IMR-90 (cell line): ENCODE results near the gene LLGL2. TPM values are rescaled to one million over a fixed set of nuclear protein-coding genes. Genes with fewer than 3 reads are reported as not detected.

Experiments used
- ATAC-seq: fragments of 200-7000 bp; cut with Tn5 transposase; 2 replicates; pipeline ENCODE4 v1.9.1; 2020; ENCODE audit warnings: low read depth, mild to moderate bottlenecking, moderate library complexity
- BruUV-seq: library from RNA; stranded (reverse); fragments of 400-500 nt; replicated peaks from 2 replicates; lab custom pipeline; 2021; lab: Mats Ljungman, UMichigan
- CTCF ChIA-PET: fragments of 300-600 bp; formaldehyde crosslinking; extraction: SDS; loops from one replicate; lab custom pipeline; 2021; ENCODE audit warnings: antibody characterized with exemption; lab: Yijun Ruan, JAX
- POLR2A ChIA-PET: fragments of 300-600 bp; sonication (Branson Sonifier 250); formaldehyde crosslinking; loops from one replicate; lab custom pipeline; 2022; ENCODE audit warnings: antibody characterized with exemption; ENCODE audit not compliant: unreplicated experiment; lab: Charles Lee
- DNase-seq: peaks from one replicate; pipeline ENCODE4 v3.0.0; 2013
- H2AFZ ChIP-seq: replicated peaks from 2 replicates; pipeline ENCODE3; 2013; ENCODE audit warnings: low read length, mild to moderate bottlenecking; ENCODE audit not compliant: poor library complexity
- H2AK5ac ChIP-seq: 2 replicates; pipeline ENCODE4 v1.6.1; 2013; ENCODE audit warnings: low read depth, low read length, inconsistent platforms
- H2AK9ac ChIP-seq: replicated peaks from 2 replicates; pipeline ENCODE3; 2013; ENCODE audit warnings: mild to moderate bottlenecking, low read depth, low read length, moderate library complexity; ENCODE audit not compliant: poor library complexity
- H2BK120ac ChIP-seq: 2 replicates; pipeline ENCODE4 v1.6.1; 2013; ENCODE audit warnings: low read depth, low read length, inconsistent platforms
- H2BK15ac ChIP-seq: 3 replicates; pipeline ENCODE4 v1.6.1; 2013; ENCODE audit warnings: low read depth, low read length, inconsistent platforms
- H2BK20ac ChIP-seq: 2 replicates; pipeline ENCODE4 v1.6.1; 2013; ENCODE audit warnings: low read depth, mild to moderate bottlenecking, inconsistent platforms, low read length, moderate library complexity
- H2BK5ac ChIP-seq: 2 replicates; pipeline ENCODE4 v1.6.1; 2013; ENCODE audit warnings: mild to moderate bottlenecking, low read depth, low read length, inconsistent platforms; ENCODE audit not compliant: poor library complexity, severe bottlenecking
- H3K14ac ChIP-seq: replicated peaks from 2 replicates; pipeline ENCODE4 v1.6.1; 2013; ENCODE audit warnings: low read depth, low read length, inconsistent platforms
- H3K18ac ChIP-seq: 2 replicates; pipeline ENCODE4 v1.6.1; 2013; ENCODE audit warnings: low read depth, low read length, control low read depth
- H3K23ac ChIP-seq: 2 replicates; pipeline ENCODE4 v1.6.1; 2013; ENCODE audit warnings: low read depth, low read length, inconsistent platforms
- H3K27ac ChIP-seq: 2 replicates; pipeline ENCODE4 v1.5.1; 2013; ENCODE audit warnings: mild to moderate bottlenecking, control low read depth, low read length; ENCODE audit not compliant: insufficient read depth
- H3K27me3 ChIP-seq: 2 replicates; pipeline ENCODE4 v1.6.1; 2013; ENCODE audit warnings: low read length; ENCODE audit not compliant: control insufficient read depth, insufficient read depth
- H3K36me3 ChIP-seq: 2 replicates; pipeline ENCODE4 v1.6.1; 2013; ENCODE audit warnings: low read length, mixed read lengths; ENCODE audit not compliant: control insufficient read depth, insufficient read depth
- H3K4ac ChIP-seq: 2 replicates; pipeline ENCODE4 v1.6.1; 2013; ENCODE audit warnings: low read depth, low read length, inconsistent platforms
- H3K4me1 ChIP-seq: 2 replicates; pipeline ENCODE4 v1.6.1; 2013; ENCODE audit warnings: low read length, mixed read lengths; ENCODE audit not compliant: control insufficient read depth, insufficient read depth
- H3K4me2 ChIP-seq: 2 replicates; pipeline ENCODE4 v1.6.1; 2013; ENCODE audit warnings: low read depth, mild to moderate bottlenecking, control low read depth, low read length, moderate library complexity
- H3K4me3 ChIP-seq: 2 replicates; pipeline ENCODE4 v1.5.1; 2013; ENCODE audit warnings: low read depth, mild to moderate bottlenecking, control low read depth, low read length, moderate library complexity; ENCODE audit not compliant: insufficient read depth
- H3K56ac ChIP-seq: 2 replicates; pipeline ENCODE4 v1.6.1; 2013; ENCODE audit warnings: low read length, inconsistent platforms; ENCODE audit not compliant: insufficient read depth; ENCODE audit errors: extremely low read depth
- H3K79me1 ChIP-seq, 2 experiments: 2 replicates each; pipeline ENCODE4 v1.6.1; 2013; ENCODE audit warnings: low read length in 2 of 2, inconsistent platforms in 1 of 2, low read depth in 1 of 2
- H3K9ac ChIP-seq: 2 replicates; pipeline ENCODE4 v1.6.1; 2013; ENCODE audit warnings: low read depth, low read length, control low read depth
- H3K9me1 ChIP-seq: 2 replicates; pipeline ENCODE4 v1.6.1; 2013; ENCODE audit warnings: low read length, inconsistent platforms; ENCODE audit not compliant: insufficient read depth
- H3K9me3 ChIP-seq: 2 replicates; pipeline ENCODE4 v1.6.1; 2013; ENCODE audit warnings: low read length; ENCODE audit not compliant: control insufficient read depth, insufficient read depth
- H4K20me1 ChIP-seq: 2 replicates; pipeline ENCODE4 v1.6.1; 2013; ENCODE audit warnings: low read length, inconsistent platforms; ENCODE audit not compliant: insufficient read depth
- H4K5ac ChIP-seq: 2 replicates; pipeline ENCODE4 v1.6.1; 2013; ENCODE audit warnings: mild to moderate bottlenecking, low read depth, low read length, control low read depth
- H4K8ac ChIP-seq, 2 experiments: 2 replicates each; pipeline ENCODE4 v1.6.1; 2013; ENCODE audit warnings: low read depth in 2 of 2, low read length in 2 of 2, control low read depth in 1 of 2, inconsistent platforms in 1 of 2
- H4K91ac ChIP-seq: 2 replicates; pipeline ENCODE4 v1.6.1; 2013; ENCODE audit warnings: low read depth, low read length, inconsistent platforms; ENCODE audit not compliant: insufficient read depth
- CEBPB ChIP-seq: IDR thresholded peaks from 2 replicates; pipeline ENCODE4 v1.6.1; 2012; ENCODE audit warnings: low read depth, low read length, improper control_type of control experiment
- CHD1 ChIP-seq: IDR thresholded peaks from 2 replicates; pipeline ENCODE4 v1.6.1; 2012; ENCODE audit warnings: low read depth, low read length, improper control_type of control experiment
- FOS ChIP-seq: fragments of 150-350 bp; IDR thresholded peaks from 2 replicates; pipeline ENCODE4 v1.6.1; 2016; ENCODE audit warnings: low read depth, low read length
- MAZ ChIP-seq: IDR thresholded peaks from 2 replicates; pipeline ENCODE4 v1.6.1; 2012; ENCODE audit warnings: low read depth, mild to moderate bottlenecking, low read length, improper control_type of control experiment, moderate library complexity, borderline replicate concordance
- MXI1 ChIP-seq: IDR thresholded peaks from 2 replicates; pipeline ENCODE4 v1.6.1; 2012; ENCODE audit warnings: low read depth, mild to moderate bottlenecking, low read length, moderate library complexity, borderline replicate concordance
- POLR2A ChIP-seq: IDR thresholded peaks from 2 replicates; pipeline ENCODE4 v1.6.1; 2012; ENCODE audit warnings: mild to moderate bottlenecking, low read depth, low read length
- SMC3 ChIP-seq: fragments of 150-350 bp; IDR thresholded peaks from 2 replicates; pipeline ENCODE4 v1.6.1; 2016; ENCODE audit warnings: low read depth, mild to moderate bottlenecking, antibody characterized with exemption, low read length, moderate library complexity
- WGBS, 2 experiments: methylation state at CpG; one replicate each; pipeline versions ENCODE4 v1.1.5 to v1.1.7; 2013; ENCODE audit warnings: missing lambda C conversion rate in 2 of 2; ENCODE audit not compliant: insufficient read length in 1 of 2; ENCODE audit errors: extremely low coverage in 2 of 2; 5-methylcytosine and 5-hydroxymethylcytosine counted together
- dilution Hi-C: fragments of 300-500 bp; cut with HindIII; formaldehyde crosslinking; loops from one replicate; pipeline ENCODE4 v1.14.3; 2018; ENCODE audit warnings: low sequenced_read_pairs; ENCODE audit not compliant: unreplicated experiment
- in situ Hi-C: fragments of 300-500 bp; cut with MboI; formaldehyde crosslinking; loops from 3 replicates; pipeline ENCODE4 v1.14.3; 2019; ENCODE audit warnings: low sequenced_read_pairs, inconsistent platforms, mixed read lengths
- intact Hi-C: fragments of 100-400 bp; cut with micrococcal nuclease; formaldehyde crosslinking; loops from 2 replicates; pipeline ENCODE4 v1.10.0; 2022
- polyA plus RNA-seq, 3 experiments: library from polyadenylated mRNA; depleted of rRNA; stranded (reverse); fragments of >200 nt; gene quantifications; 2 replicates each; pipeline ENCODE4 v1.2.3, GENCODE V29; 2012; ENCODE audit warnings: low replicate concordance in 1 of 3
- total RNA-seq: library from RNA; depleted of rRNA; stranded (reverse); fragments of >200 nt; gene quantifications from 2 replicates; pipeline ENCODE4 v1.2.3, GENCODE V29; 2012
- TF ChIP-seq, protein P1 (sequence below): conservative IDR thresholded peaks from 2 replicates; pipeline ENCODE4 v1.5.1; 2012; ENCODE audit warnings: mild to moderate bottlenecking, low read depth, low read length, improper control_type of control experiment
- TF ChIP-seq, protein P2 (sequence below): fragments of 150-350 bp; IDR thresholded peaks from 2 replicates; pipeline ENCODE4 v1.6.1; 2017; ENCODE audit warnings: mild to moderate bottlenecking, antibody characterized with exemption, low read length, low read depth

Gene LLGL2
- total and polyA plus RNA-seq, 2 of the 4 experiments (the other 2 are of a cell fraction), result 0.54 to 0.72 TPM

DNA sequence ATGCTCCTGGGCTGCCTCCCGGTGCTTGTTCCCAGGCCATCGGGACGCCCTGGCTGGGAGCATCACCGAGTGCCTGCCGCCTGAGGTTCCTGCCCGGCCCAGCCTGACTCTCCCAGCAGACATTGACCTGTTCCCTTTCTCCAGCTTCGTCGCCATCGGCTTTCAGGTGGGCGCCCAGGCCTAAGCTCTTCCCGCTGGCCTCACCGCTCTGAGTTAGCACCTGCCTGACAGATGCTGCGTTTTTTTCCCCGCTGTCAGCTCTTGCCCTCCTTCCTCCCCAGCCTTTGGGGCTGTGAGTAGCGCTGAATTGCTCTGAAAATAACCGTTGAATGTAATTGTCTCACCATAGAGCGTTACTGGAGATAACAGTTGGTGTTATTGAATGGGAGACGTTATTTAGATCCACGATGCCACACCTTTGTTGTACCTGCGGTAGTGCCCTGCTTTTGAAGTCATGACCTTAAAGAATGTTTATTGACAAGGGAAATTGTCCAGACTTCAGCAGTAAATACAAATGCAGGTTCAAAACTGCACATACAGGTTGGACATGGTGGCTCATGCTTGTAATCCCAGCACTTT, 86.4 kb downstream of the LLGL2 start:
- Histone ChIP-seq H4K5ac (no peak overlapping the region), H4K91ac (no peak overlapping the region), H3K23ac (no peak overlapping the region), H3K27ac (no peak overlapping the region), H3K9ac (no peak overlapping the region), H2BK20ac (no peak overlapping the region), H2BK15ac (no peak overlapping the region), H3K36me3 (no peaks in the 10 kb centered on the region), H3K14ac (no peak overlapping the region), H4K8ac (no peak overlapping the region), H3K4ac (no peak overlapping the region), H3K79me1 (no peaks in the 10 kb centered on the region), H2AK9ac (no peak overlapping the region), H3K18ac (no peak overlapping the region), H3K9me3 (no peaks in the 10 kb centered on the region), H3K4me3 (no peak overlapping the region), H2AK5ac (no peak overlapping the region), H2BK120ac (no peak overlapping the region), H3K4me2 (no peak overlapping the region), H2BK5ac (no peak overlapping the region), H3K27me3 (peaks cover 12% of the 10 kb centered on the region), H2AFZ (no peak overlapping the region), H4K20me1 (no peaks in the 10 kb centered on the region), H3K9me1 (no peaks in the 10 kb centered on the region), H3K56ac (no peak overlapping the region), H3K4me1 (no peaks in the 10 kb centered on the region)
- TF ChIP-seq CHD1, result no peak
- TF ChIP-seq SMC3, result no peak
- TF ChIP-seq MXI1, result no peak
- TF ChIP-seq, protein P1, sequence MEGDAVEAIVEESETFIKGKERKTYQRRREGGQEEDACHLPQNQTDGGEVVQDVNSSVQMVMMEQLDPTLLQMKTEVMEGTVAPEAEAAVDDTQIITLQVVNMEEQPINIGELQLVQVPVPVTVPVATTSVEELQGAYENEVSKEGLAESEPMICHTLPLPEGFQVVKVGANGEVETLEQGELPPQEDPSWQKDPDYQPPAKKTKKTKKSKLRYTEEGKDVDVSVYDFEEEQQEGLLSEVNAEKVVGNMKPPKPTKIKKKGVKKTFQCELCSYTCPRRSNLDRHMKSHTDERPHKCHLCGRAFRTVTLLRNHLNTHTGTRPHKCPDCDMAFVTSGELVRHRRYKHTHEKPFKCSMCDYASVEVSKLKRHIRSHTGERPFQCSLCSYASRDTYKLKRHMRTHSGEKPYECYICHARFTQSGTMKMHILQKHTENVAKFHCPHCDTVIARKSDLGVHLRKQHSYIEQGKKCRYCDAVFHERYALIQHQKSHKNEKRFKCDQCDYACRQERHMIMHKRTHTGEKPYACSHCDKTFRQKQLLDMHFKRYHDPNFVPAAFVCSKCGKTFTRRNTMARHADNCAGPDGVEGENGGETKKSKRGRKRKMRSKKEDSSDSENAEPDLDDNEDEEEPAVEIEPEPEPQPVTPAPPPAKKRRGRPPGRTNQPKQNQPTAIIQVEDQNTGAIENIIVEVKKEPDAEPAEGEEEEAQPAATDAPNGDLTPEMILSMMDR, result no peak
- TF ChIP-seq POLR2A, result no peak
- no peak for TF ChIP-seq MAZ
- TF ChIP-seq, protein P2, sequence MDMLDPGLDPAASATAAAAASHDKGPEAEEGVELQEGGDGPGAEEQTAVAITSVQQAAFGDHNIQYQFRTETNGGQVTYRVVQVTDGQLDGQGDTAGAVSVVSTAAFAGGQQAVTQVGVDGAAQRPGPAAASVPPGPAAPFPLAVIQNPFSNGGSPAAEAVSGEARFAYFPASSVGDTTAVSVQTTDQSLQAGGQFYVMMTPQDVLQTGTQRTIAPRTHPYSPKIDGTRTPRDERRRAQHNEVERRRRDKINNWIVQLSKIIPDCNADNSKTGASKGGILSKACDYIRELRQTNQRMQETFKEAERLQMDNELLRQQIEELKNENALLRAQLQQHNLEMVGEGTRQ, result no peak
- no peak for TF ChIP-seq CEBPB
- TF ChIP-seq FOS, result no peak
- intact Hi-C loops (no loop called here), in situ Hi-C loops (no loop called here), dilution Hi-C loops (no loop called here)
- DNase-seq, result no peak
- ChIA-PET CTCF (no interaction called here), POLR2A (no interaction called here)
- no peak for ATAC-seq
- WGBS, 2 experiments, result 84% methylated on average over 9 of the region's 20 CpGs; no CpG with 5 or more reads in 1 of the 2 experiments
- no TSS peak for BruUV-seq
